ENCODE results near the gene P2RX5. TPM values are rescaled to one million over a fixed set of nuclear protein-coding genes. Genes with fewer than 3 reads are reported as not detected.

Gene P2RX5
- total and polyA plus RNA-seq, 2 donors from 2014 or later = 8.4 TPM; not detected in 1

DNA sequence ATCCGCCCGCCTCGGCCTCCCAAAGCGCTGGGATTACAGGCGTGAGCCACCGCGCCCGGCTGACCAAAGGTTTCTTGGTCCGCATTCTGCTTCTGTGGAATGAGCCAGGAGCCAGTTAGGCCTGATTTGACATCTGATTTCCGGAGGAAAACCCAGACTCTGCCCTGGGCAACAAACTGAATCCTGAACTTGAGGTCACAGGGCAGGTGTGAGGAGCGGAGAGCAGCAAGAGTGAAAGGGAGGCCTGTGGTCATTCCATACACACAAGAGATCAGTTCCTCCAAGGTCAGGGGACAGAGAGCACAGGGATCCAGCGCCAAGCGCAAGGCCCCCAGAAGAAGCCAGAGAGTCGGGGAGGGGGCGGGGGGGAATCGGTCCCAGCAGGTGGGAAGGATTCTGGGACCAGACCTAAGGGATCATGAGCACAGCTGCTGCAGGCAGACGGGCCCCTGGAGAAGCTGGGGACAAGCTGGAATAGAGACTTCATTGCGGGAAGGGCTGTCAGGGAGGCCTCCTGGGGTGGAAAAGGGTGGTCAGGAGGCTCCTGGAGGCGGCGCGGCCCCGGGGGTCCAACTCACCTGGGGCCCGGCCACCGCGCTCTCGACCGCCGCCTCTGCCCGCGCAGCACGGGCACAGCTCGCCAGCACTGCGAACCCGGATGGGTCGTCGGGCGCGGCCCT is 60.3 kb downstream of the P2RX5 start:
- DNase-seq = peak in 4 of 5 donors; percentile 54 to 75 (median 71)
- no peak for FAIRE-seq
- H3K9me3 ChIP-seq (ENCODE audit: control insufficient read depth in 2 of 3, insufficient read depth in 1 of 3, low read length in 3 of 3) = no peaks in the 10 kb centered on the region
- intact Hi-C loops (cut with DNase I) = no loop called here
- H3K27me3 ChIP-seq (ENCODE audit: control insufficient read depth, insufficient read depth, low read length) = no peaks in the 10 kb centered on the region
- H3K36me3 ChIP-seq (ENCODE audit: control insufficient read depth in 2 of 3, insufficient read depth in 3 of 3, low read length in 3 of 3) = peaks cover 2 to 4% (median 4%) of the 10 kb centered on the region in 3 donors
- peaks cover 0 to 14% (median 3%) of the 10 kb centered on the region in 3 donors for H3K4me1 ChIP-seq (ENCODE audit: control insufficient read depth in 2 of 3, insufficient read depth in 2 of 3, low read depth in 1 of 3, low read length in 3 of 3)
- peak overlapping the region; percentile 59 to 87 (median 69) for H3K4me3 ChIP-seq (ENCODE audit: low read length in 3 of 3)
- peak overlapping the region; percentile 33 to 88 for H3K27ac ChIP-seq (ENCODE audit: low read depth in 2 of 2, low read length in 2 of 2)
- H3K9ac ChIP-seq (ENCODE audit: low read length in 3 of 3) = peak overlapping the region; percentile 50 to 84 (median 53)
- TF ChIP-seq, protein P1, sequence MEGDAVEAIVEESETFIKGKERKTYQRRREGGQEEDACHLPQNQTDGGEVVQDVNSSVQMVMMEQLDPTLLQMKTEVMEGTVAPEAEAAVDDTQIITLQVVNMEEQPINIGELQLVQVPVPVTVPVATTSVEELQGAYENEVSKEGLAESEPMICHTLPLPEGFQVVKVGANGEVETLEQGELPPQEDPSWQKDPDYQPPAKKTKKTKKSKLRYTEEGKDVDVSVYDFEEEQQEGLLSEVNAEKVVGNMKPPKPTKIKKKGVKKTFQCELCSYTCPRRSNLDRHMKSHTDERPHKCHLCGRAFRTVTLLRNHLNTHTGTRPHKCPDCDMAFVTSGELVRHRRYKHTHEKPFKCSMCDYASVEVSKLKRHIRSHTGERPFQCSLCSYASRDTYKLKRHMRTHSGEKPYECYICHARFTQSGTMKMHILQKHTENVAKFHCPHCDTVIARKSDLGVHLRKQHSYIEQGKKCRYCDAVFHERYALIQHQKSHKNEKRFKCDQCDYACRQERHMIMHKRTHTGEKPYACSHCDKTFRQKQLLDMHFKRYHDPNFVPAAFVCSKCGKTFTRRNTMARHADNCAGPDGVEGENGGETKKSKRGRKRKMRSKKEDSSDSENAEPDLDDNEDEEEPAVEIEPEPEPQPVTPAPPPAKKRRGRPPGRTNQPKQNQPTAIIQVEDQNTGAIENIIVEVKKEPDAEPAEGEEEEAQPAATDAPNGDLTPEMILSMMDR (IDR thresholded peaks at IDR 0.05; ENCODE audit: borderline replicate concordance, extremely low read depth, insufficient read depth) = no peak

DNA sequence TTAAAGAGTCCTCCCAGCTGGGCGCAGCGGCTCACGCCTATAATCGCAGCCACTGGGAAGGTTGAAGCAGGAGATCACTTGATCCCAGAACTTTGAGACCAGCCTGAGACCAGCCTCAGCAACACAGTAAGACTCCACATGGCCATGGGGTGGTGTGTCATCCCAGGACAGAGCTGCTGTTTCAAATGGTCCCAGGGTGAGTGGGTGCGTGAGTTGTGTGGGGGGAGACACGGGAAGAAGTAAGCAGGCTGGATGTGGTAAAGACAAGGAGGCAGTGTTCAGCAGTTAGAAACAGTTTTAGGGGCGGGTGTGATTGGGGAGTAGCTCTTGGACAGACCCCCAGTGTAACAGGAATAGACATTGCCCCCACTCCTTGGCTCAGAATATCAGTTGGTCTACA is 63.7 kb downstream of the P2RX5 start:
- Histone ChIP-seq H3K4me3 (ENCODE audit: low read length in 3 of 3) (no peak overlapping the region), H3K27me3 (ENCODE audit: control insufficient read depth, insufficient read depth, low read length) (no peaks in the 10 kb centered on the region), H3K36me3 (ENCODE audit: control insufficient read depth in 2 of 3, insufficient read depth in 3 of 3, low read length in 3 of 3) (peaks cover 2 to 15% (median 14%) of the 10 kb centered on the region in 3 donors), H3K9me3 (ENCODE audit: control insufficient read depth in 2 of 3, insufficient read depth in 1 of 3, low read length in 3 of 3) (no peaks in the 10 kb centered on the region), H3K4me1 (ENCODE audit: control insufficient read depth in 2 of 3, insufficient read depth in 2 of 3, low read depth in 1 of 3, low read length in 3 of 3) (peaks cover 0 to 5% (median 0%) of the 10 kb centered on the region in 3 donors), H3K9ac (ENCODE audit: low read length in 3 of 3) (no peak overlapping the region), H3K27ac (ENCODE audit: low read depth in 2 of 2, low read length in 2 of 2) (no peak overlapping the region)
- intact Hi-C loops (cut with DNase I) = no loop called here
- TF ChIP-seq, protein P1 (IDR thresholded peaks at IDR 0.05; ENCODE audit: borderline replicate concordance, extremely low read depth, insufficient read depth) = no peak
- DNase-seq (no peak), FAIRE-seq (no peak)

DNA sequence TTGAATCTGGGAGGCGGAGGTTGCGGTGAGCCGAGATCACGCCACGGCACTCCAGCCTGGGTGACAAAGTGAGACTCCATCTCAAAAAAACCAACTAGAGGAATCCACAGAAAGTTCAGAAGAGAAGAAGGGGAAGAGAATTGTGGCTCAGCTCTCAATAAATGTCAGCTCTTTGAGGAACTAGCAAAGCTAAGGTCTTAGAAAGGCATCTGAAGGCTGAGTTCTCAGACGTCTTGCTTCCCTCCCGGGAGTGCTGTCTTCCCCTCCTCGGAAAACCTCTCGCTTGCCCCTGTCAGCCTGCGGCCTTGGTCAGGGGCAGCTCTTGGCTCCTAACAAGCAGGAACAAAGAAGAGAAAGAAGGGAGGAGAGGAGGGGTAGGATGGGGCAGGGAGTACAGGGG is 65.2 kb downstream of the P2RX5 start:
- Histone ChIP-seq H3K27me3 (ENCODE audit: control insufficient read depth, insufficient read depth, low read length) (no peaks in the 10 kb centered on the region), H3K27ac (ENCODE audit: low read depth in 2 of 2, low read length in 2 of 2) (no peak overlapping the region), H3K4me1 (ENCODE audit: control insufficient read depth in 2 of 3, insufficient read depth in 2 of 3, low read depth in 1 of 3, low read length in 3 of 3) (peaks cover 0 to 2% (median 0%) of the 10 kb centered on the region in 3 donors), H3K9me3 (ENCODE audit: control insufficient read depth in 2 of 3, insufficient read depth in 1 of 3, low read length in 3 of 3) (no peaks in the 10 kb centered on the region), H3K4me3 (ENCODE audit: low read length in 3 of 3) (no peak overlapping the region), H3K36me3 (ENCODE audit: control insufficient read depth in 2 of 3, insufficient read depth in 3 of 3, low read length in 3 of 3) (peaks cover 2 to 20% (median 15%) of the 10 kb centered on the region in 3 donors), H3K9ac (ENCODE audit: low read length in 3 of 3) (no peak overlapping the region)
- no peak for DNase-seq
- no peak for FAIRE-seq
- intact Hi-C loops (cut with DNase I) = no loop called here
- TF ChIP-seq, protein P1 (IDR thresholded peaks at IDR 0.05; ENCODE audit: borderline replicate concordance, extremely low read depth, insufficient read depth) = no peak

Measured in kidney (tissue), 14 donors.